NCI-H510A (cell line): Measurements from ENCODE around the gene CPT1B.
"Not testable (repeated sequence)": the region's sequence is repeated elsewhere in the genome, so short reads cannot be mapped to it uniquely, and the experiment has no call there.

Experiments used
- DNase-seq: peaks from one replicate; lab custom pipeline; 2025; lab: John Stamatoyannopoulos, UW

The CPT1B gene

GRCh38 chr22:50609599-50609998, 31.4 kb upstream of the CPT1B start:
- no peak for DNase-seq

GRCh38 chr22:50608996-50609395, 30.8 kb upstream of the CPT1B start:
- no peak for DNase-seq

- not testable (repeated sequence) for DNase-seq
Observed at GRCh38 chr22:50608058-50608840, 30.0 kb upstream of the CPT1B start.

- no peak for DNase-seq
Observed at GRCh38 chr22:50607659-50608020, 29.4 kb upstream of the CPT1B start.

DNA sequence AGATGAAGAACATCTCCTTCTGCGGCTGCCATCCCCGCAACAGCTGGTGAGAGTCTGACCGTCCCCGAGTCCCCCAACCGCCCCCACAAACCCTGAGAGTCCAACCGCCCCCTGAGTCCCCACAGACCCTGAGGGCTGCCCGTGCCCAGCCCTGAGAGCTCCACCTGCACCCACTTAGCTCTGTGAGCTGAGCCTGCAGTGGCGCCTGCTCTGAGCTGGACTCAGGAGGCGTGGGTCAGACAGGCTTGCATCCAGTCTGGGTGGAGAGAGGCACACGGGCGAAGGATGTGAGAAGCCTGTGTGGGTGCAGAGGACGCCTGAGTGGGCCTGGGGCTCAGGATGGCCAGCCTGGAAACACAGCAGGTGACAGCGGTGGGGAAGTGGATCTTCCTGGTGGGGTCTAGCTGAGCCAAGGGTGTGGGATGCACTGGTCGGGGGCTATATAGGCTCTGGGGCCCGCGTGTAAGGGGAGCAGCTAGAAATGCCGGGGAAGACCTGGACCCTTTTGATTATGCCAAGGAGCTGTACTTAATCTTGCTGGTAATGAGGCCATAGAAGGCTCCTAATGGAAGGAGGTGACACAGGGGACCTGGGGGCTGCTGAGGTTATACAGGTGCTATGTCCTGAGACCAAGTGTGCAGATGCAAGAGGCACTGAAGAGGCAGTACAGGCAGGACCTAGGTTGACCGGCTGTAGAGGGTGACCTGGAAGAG, 28.9 kb upstream of the CPT1B start:
- no peak for DNase-seq

DNA sequence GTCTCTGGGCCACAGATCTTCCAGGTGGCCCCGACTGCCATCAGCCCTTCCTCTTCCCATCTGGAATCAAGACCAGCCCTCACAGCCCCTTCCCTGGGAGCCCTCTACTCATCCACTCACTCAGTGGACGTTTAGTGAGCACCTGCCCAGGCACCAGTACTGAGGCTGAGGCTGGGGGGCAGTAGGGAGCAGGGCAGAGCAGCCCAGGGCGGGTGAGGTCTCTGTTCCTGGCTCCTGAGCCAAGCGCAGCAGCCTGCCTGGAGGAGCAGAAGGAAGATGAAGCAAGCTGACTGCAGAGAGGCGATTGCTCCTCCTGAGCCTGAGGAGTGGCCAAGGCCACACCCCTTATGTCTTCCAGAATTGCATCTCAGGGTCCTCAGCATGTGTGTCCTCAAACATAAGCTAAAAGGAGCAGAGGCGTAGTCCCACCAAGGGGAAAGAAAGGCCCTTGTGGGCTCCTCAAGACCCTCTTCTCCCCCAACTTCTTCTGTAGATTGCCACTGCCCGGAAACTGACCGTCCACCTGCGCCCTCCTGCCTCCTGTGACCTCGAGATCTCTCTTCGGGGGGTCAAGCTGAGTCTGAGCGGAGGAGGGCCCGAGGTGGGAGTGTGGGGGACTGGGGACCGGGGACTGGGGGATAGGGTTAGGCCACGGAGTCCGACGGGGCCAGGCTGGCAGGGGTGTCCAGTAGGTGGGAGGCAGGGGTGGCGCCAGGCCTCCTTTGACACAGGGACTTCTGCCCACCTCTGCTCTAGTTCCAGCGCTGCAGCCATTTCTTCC, 28.1 kb upstream of the CPT1B start:
- no peak for DNase-seq

GRCh38 chr22:50605613-50606074, 27.4 kb upstream of the CPT1B start:
- DNase-seq, result no peak

GRCh38 chr22:50605002-50605612, 26.9 kb upstream of the CPT1B start:
- DNase-seq, result no peak

- no peak for DNase-seq
Observed at GRCh38 chr22:50604256-50605001, 26.2 kb upstream of the CPT1B start.

DNA sequence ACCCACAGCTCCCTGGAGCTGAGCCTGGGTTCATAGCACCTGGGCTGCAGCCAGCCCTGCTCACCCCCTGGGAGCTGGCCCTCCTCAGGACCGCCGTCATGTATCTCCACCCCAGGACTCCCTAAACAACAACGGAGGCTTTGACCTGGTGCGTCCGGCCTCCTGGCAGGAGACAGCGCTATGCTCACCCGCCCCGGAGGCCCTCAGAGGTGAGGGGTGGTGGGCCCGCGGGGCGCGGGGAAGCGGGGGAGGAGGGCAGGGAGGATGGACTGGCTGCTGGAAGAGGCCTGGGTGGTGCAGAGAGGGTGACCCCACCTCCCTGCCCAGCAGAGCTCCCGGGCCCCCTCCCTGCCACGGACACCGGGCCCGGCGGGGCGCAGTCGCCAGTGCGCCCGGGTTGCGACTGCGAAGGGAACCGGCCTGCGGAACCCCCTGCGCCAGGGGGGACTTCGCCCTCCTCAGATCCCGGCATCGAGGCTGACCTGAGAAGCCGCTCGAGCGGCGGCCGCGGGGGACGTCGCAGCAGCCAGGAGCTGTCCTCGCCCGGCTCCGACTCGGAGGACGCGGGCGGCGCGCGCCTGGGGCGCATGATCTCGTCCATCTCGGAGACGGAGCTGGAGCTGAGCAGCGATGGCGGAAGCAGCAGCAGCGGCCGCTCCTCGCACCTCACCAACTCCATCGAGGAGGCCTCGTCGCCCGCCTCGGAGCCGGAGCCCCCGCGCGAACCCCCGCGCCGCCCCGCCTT, 25.5 kb upstream of the CPT1B start:
- DNase-seq, result no peak

GRCh38 chr22:50602338-50602700, 24.1 kb upstream of the CPT1B start:
- no peak for DNase-seq

- DNase-seq, result no peak
Observed at GRCh38 chr22:50601669-50602337, 23.6 kb upstream of the CPT1B start.

DNA sequence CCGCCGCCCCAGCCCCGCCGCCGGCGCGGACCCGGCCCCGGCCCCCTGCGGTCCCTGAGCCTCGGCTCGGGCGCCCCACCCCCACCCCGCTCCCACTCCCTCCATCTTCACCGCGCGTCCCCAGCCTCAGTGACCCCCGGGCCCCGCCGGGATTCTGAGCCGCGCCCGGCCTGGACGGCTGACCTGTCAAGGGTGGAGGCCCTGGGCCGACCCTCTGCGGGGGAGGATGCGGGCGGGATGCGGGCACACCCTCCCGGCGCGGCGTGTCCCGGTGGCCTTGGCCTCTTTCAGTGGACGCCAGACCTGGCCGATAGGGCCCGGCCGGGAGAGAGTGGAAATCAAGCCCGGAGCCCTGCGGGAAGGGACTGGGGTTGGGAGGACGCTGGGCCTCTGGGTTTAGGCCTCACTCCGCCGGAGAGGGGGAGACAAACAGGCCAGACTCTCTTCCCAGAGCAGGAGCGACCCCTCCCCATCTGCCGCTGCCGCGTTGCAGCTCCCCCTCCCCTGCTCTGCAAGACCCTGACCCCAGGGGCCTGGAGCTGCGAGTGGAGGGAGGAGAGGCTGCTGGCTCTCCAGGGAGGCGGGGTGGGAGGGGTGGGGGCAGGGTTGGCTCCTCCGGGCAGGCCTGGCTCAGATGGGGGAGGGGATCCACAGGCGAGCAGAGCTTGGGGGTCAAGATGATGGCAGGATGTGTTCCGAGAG, 22.9 kb upstream of the CPT1B start:
- DNase-seq, result no peak

DNA sequence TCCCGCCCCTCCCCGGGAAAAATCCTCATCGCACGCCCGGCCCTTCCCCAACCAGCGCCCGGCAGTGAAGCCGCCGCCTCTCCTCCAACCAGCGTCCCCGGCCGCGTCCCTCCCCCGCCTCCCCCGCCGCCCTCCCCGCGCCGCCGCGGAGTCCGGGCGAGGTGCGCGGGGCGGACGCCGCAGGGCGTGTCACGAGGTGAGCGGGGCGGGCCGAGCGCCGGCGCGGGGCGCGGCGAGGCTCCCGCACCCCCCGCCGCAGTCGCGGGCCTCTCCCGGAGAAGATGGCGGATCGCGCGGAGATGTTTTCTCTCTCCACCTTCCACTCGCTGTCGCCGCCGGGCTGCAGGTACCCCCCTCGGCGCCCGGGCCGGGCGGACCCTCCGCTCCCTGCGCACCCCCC, 22.3 kb upstream of the CPT1B start, which contains the start of gene MAPK8IP2:
TSS of gene MAPK8IP2 (plus strand) at position 256 of the 400 bp plus-strand sequence. CDS start at position 282, 26 bp downstream.
- peak; percentile 60 for DNase-seq

DNA sequence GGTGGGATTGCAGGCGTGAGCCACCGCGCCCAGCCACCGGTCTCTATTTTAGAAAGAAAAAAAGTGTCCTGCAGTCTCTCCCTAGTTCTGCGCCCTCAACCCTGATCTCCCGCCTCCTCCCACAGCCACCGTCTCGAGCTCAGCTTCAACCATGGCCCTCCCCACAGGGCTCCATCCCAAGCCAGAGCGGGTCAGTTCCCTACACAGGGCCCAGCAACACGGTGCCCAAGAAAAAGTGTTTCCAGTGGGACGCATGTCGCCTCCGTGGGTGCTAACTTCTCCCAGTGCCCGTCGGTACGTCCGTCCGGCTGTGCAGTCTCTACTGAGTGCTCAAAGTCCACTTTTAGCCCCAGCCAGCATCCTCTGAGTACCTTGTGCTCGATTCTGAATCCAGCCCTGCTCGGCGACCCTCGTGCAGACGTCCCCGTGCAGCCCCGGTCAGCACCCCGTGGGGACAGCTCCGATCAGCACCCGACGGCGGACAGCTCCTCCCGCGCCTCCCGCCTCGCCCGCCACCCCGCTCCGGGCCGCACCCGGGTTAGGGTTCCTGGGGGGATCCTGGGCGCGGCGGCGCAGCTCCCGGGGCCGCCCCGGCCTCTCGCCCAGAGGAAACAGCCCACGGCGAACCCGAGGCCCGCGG, 21.7 kb upstream of the CPT1B start:
- no peak for DNase-seq

DNA sequence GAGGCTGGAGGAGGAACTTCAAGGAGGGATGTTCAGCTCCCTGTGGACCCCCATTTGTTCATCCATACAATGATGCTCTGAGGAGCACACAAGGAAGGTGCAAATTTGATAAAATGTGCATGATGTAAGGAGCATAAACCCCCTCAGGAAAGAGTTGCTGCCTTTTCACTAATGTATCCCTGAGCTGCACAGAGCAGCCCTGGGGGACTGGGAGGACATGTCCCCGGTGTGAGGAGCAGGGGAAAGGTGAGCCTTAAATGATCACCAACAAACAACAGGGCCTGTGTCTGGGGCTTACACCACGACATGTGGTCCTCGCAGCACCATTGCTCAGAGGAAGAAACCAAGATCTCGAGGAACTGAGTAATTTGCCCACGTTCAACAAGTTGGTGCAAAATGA, 18.9 kb upstream of the CPT1B start:
- DNase-seq, result no peak

DNA sequence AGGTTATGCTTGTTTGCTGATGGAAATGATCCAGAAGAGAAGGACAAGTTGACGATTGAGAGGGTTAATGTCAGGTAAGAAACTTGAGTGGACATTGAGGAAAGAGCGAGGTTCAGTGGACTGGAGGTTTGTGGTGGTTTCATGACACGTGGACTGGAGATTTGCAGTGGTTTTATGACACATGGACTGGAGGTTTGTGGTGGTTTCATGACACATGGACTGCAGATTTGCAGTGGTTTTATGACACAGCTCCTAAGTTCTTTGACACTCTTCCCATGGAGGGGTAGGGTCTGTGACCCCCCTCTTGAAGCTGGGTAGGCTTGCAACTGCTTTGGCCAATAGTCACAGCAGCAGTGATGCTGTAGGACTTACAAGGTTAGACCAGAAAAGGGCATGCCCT, 17.0 kb upstream of the CPT1B start:
- no peak for DNase-seq

DNA sequence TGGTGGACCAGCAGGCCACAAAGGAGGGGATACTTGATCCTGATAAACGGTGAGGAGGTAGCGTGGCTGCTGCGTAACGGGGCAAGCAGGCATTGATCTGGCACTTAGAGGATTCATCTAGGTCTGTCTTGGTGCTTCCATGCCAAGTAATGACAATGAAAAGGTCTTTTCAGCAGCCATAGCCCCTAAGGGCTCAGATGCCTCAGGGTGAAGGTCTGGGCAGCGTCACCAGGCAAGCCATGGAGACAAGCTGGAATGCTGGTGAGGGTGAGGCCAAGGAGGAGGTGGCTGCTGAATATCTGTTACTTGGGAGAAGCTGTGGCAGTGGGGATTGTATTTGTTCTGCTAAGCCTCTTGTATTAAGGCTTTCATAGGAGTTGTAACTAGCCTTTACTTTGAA, 9.2 kb upstream of the CPT1B start:
- no peak for DNase-seq

- no peak for DNase-seq
Observed at GRCh38 chr22:50586416-50586815, 8.2 kb upstream of the CPT1B start.
